GM18870 (cell line): ENCODE measurements around the gene CHST9.
"Not testable (repeated sequence)": the region's sequence is repeated elsewhere in the genome, so short reads cannot be mapped to it uniquely, and the experiment has no call there.

Experiments
- ATAC-seq: cut with Tn5 transposase; IDR thresholded peaks from one replicate; pipeline ENCODE4 v1.9.1; 2021; ENCODE audit warnings: moderate library complexity; ENCODE audit not compliant: unreplicated experiment

The CHST9 gene

GRCh38 chr18:27008575-27008974 is 176.5 kb downstream of the CHST9 start:
- no peak for ATAC-seq

GRCh38 chr18:27007880-27008279 is 177.2 kb downstream of the CHST9 start:
- ATAC-seq, result no peak

DNA sequence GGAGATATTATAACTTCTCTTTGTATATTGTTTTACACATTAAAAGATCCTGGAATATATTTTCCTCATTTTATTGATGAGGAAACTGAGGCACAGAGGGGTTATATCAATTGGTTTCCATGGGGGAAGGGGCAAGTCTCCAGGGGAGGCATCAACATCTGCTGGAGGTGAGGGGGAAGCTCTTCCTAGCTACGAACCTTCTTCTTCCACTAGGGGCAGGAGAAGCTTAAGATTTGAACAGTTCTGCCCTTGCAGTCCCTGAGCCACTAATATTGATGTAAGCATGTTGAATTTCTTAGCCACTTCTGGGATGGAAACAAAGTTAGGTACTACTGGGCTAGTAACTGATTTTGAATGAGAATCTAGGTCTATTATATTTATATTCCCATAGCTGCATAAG is 179.5 kb downstream of the CHST9 start:
- no peak for ATAC-seq

GRCh38 chr18:27004056-27004829 is 180.9 kb downstream of the CHST9 start:
- no peak for ATAC-seq

DNA sequence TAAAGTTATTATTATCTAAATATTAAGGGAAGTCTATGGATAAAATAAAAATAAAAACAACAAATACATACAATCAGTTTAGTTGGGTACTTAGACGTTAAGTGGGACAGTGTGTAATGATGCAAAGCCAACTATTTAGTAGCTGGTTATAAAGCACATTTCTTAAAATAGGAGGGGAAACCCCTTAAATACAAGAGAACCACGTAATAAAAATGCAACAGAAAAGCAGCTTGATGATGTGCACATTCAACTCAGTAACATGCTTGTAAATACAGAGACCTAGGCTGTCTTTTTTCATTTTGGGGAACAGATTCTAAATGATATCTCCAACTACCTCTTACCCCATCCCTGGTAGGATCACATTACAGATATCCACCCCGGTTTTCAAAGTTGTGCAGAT is 185.3 kb downstream of the CHST9 start:
- no peak for ATAC-seq

GRCh38 chr18:26993568-26993967 is 191.5 kb downstream of the CHST9 start:
- ATAC-seq, result peak; percentile 46

GRCh38 chr18:26992926-26993325 is 192.2 kb downstream of the CHST9 start:
- no peak for ATAC-seq

DNA sequence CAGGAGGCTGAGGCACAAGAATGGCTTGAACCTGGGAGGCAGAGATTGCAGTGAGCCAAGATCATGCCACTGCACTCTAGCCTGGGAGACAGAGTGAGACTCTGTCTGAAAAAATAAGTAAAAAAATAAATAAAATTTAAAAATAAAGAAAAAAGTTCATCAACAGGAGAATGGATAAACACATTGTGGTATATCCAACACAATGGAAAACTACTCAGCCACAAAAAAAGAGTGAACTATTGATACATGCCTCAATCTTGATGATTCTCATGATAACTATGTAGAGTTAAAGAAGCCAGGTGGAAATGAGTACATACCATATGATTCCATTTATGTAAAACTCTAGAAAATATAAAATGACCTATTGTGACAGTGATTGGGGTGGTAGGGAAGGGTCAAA is 195.3 kb downstream of the CHST9 start:
- ATAC-seq, result no peak

DNA sequence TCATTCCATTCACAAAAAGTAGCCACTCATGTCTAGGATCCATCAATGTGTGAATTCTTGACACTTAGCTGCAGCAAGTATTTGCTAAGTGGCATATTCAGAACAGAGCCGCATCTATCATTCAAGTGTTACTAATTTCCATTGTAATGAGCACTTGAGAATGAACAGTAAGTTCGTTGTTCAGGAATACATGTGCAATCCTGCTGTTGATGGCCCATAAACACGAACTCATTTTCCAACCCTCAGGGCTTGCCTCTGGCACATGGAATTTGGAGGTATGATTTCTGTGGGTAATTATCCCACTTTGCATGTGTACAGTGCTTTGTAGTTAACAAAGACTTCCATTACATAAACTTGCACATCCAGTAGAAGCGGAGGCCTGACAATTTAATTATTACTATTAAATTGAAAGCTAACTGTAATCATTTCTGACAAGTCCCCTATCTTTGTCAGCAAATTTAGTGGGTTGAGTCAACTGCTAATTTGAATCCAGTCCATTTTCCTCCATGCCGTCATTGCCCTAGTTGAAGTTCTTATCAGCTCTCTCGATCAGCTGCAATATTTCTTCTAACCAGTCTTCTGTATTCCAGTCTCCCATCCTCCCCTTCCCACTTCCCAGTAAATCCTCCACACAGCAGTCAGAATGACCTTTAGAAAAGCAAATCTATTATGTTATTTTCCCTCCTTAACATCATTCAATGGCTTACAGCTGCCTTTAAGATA is 203.6 kb downstream of the CHST9 start:
- ATAC-seq, result no peak

DNA sequence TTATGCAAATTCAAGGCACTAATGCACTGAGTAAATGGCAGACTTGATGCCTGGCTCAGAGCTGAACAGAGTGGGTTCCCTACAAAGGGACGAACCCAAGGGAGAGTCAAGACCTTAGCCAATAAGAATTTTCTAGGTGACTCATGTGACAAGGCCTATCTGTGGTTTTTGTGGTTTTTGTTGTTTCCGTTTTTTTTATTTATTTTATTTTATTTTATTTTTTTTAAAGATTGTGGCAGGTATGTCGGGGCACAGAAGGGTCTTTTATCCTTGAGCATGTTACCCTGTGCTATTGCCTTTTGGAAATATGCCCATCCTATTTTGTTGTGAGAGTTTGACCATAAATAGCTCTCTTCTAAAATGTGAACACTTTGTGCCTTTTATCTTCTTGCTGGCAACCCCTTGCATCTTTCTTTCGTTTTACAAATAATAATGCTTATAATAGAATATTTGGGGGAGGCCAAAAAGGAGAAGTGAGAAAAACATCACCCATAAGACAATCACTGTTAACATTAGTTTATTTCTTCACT is 206.2 kb downstream of the CHST9 start:
- peak; percentile 98 for ATAC-seq

DNA sequence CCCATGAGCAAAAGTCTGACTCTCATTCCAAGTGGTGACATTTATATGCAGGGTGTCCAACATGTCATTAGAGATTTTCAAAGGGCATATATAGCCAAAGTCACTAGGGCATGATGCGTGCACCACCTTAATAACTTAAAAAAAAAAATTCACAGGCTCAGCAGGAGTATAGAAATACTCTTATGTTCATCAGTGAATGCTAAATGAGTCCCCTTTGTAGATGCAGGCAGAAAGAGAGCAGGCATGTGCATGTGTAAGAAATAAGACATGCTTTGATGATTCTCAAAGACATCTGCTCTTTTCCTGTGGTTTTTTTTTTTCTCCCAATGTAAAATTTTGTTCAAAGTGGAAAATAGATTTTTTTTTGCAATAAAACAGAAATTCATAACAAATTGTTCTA is 207.3 kb downstream of the CHST9 start:
- ATAC-seq, result no peak

GRCh38 chr18:26976206-26976605 is 208.9 kb downstream of the CHST9 start:
- no peak for ATAC-seq

- ATAC-seq, result not testable (repeated sequence)
These were observed 212.6 kb downstream of the CHST9 start for GRCh38 chr18:26972549-26972948.

- ATAC-seq, result no peak
These were observed 213.7 kb downstream of the CHST9 start for GRCh38 chr18:26971409-26971808.

- ATAC-seq, result no peak
These were observed 214.5 kb downstream of the CHST9 start for GRCh38 chr18:26970637-26971036.

DNA sequence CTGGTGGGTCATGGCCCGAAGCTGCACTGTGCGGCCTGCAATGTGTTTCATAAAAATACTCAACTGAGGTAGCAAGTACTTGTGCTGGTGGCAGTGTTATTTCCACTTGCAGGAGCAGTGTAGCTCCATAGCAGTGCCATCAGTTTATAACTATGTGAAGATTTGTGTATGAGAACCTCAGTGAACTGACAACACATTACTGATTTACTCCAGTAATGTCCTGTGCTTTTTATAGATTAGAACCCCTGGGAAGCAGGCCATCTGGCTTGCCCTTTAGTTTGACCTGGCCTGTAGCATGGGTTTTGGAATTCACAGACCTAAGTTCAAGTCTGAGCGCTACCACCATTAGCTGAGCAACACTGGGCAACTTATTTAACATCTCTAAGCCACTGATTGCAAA is 219.9 kb downstream of the CHST9 start:
- no peak for ATAC-seq

DNA sequence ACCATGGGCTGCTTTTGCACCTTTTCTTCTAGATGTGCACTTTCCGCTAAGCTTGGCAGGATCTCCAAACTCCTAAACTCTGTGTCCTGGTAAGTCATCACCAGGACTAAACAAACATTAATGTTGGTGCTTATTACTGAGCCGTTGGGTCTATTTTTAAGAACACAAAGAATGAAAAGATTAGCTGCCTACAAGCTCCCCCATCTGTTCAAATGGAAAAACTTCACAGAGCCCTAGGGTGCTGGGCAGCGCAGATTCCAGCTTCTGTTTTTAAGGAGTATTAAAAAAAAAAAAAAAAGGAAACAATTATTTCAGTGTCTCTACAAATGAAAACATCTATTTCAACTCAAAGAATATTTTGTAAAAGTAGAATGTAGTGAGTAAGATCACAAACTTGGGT is 221.8 kb downstream of the CHST9 start:
- no peak for ATAC-seq

DNA sequence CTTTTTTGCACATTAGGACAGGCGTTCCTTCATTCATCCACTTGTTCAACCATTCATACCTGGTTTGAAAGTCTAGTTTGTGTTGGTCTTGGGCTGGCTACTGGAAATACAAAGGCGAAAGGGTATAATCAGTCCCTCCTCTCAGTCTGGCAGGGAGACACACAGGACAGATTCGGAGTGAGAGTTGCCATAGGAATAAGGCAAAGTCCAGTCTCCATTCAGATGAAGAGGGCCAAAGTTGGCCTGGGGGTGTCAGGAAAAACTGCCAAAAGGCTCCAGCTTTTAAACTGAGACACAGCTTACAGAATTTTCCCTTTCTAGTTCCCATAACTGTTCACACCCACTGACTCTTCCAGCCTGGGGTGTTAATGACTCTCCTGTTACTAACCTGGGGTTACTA is 223.3 kb downstream of the CHST9 start:
- ATAC-seq, result no peak

DNA sequence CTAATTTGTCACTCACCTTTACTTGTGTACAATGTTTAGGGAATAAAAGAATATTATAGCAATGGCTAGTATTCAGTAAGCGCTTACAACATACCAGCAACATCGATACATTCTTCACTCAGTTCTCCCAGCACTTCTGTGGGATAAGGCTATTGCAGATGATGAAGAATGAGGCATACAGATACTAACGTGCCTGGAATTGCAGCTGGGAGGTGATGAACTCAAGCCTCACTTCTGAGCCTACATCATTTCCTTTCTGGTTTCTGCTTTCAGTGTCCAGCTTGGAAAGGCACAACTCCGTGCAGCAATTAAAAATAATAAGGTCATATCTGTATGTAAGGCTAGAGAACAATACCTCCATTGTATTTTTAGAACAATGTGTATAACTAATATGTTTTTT is 224.2 kb downstream of the CHST9 start:
- no peak for ATAC-seq

DNA sequence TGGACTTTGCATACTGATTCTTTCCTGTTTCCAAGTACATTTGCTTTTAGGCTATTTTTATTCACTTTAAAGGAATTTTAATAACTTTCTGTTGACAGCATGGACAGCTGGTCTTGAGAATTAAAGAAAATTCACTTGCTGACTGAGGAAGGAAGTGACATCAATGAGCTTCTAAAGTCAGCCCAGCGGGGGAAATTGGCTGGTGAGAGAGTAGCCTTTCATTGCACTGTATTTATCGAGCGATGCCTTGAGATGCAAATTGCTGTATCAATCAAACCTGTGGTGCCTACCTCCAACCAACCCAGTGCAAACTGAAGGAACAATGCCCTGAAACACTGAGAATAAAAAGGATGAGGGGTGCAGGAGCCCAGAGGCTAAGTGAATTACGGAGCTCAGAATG is 228.2 kb downstream of the CHST9 start:
- ATAC-seq, result no peak

- ATAC-seq, result no peak
These were observed 236.4 kb downstream of the CHST9 start for GRCh38 chr18:26948703-26949102.

DNA sequence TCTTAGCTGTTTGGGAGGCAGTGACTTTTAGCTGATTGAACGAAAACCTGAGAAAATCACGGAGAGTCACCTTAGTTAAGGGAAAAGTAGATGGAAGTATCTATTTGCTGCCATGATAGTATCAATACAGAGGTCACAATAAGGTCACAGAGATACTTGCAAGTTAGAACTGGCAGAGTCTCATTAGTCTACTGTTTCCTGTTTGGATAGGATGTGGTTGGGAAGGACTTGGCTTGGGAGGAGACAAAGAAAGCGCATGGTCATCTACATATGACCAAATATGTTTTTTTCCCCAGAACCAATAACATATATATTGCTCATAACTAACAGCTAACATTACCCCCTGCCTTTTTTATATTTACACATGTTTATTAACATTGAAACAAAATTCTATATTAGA is 241.2 kb downstream of the CHST9 start:
- ATAC-seq, result no peak
